HG03342 (cell line): ENCODE results near the gene SH3BGRL.

Source experiments
- ATAC-seq: cut with Tn5 transposase; IDR thresholded peaks from one replicate; pipeline ENCODE4 v1.9.1; 2021; ENCODE audit warnings: mild to moderate bottlenecking, moderate library complexity; ENCODE audit not compliant: unreplicated experiment

SH3BGRL gene

DNA sequence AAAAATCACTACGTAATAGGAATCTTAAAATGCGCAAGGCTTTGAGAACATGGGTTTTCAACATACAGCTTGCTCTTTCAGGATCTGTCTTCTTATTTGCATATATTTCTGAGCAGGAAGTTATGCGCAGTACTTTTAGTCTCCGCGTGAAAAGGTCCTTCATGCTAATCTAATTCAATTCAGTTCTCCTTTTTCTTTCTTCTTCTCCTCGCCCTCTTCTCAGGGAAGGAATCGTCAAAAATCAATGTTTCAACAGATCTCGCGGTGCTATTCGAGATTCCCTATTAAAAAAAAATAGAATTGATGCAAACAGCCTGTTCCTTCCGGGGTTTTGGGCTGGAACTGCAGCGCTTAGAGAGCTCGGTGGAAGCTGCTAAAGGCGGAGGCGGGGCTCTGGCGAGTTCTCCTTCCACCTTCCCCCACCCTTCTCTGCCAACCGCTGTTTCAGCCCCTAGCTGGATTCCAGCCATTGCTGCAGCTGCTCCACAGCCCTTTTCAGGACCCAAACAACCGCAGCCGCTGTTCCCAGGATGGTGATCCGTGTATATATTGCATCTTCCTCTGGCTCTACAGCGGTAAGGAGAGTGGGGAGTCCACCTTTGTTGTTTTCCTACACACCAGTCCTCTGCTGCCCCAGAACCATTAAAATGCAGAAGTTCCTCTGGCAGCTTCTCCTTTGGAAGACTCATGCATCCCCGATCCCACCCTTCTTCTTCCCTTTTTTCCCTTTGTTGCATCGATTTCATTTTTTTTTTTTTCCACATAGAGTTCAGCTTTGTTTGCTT, at the start of gene SH3BGRL, which contains the start of gene HMGN5:
Gene SH3BGRL, plus strand, starts transcription at position 432 of the 785 bp plus-strand sequence. Its CDS starts 99 bp downstream, at position 531.
Gene HMGN5, minus strand, starts transcription at position 243 of the 785 bp plus-strand sequence. CDS start 80,364 bp downstream, outside the sequence.
- ATAC-seq, result peak; percentile 91

DNA sequence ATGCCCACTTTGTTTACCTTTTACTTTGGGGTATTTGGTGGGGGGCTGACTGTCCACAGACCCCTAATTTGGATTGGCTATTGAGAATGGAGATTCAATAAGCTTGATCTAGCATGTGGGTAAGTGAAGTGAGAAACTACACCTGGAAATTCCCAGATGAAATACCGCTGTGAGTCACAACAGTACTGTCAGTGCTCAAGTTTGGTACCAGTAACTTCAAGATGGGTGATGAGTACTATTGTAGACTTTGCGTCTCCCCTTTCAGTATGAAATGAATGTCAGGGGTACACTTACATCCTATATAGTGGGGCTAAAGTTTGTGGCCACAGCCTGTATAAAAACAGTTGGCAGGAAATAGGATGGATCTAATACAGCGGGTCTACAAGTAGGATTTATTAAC, 33.5 kb upstream of the SH3BGRL start:
- peak; percentile 59 for ATAC-seq

DNA sequence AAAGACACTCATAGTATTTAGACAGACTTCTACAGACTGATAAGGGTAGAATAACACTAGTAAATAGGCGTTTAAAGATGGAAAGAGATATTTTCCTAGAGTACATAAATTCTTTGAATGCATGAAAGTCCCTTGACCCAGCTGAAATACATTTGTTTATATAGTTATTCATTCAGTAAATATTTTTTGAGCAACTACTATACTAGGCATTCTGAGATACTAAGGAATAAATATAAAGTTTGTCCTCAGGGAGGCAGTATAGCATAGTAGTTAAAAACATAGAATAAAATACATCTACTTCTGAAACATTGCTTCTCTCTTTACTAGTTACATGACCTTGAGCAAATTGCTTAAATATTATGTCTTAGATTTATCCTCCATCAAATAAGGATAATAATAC, 27.6 kb upstream of the SH3BGRL start:
- peak; percentile 84 for ATAC-seq

DNA sequence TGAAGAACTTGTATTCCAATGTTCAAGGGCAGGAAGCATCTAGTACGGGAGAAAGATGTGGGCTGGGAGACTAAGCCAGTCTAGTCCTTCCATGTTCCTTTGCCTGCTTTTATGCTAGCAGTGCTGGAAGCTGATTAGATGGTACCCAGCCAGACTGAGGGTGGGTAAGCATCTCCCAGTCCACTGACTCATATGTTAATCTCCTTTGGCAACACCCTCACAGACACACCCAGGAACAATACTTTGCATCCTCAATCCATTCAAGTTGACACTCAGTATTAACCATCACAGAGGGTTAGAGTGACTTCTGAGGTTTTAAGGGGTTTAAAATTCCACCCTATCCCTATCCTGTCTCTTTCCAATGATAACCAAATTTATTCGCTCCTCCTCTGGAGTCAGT, 6.6 kb upstream of the SH3BGRL start:
- peak; percentile 10 for ATAC-seq

DNA sequence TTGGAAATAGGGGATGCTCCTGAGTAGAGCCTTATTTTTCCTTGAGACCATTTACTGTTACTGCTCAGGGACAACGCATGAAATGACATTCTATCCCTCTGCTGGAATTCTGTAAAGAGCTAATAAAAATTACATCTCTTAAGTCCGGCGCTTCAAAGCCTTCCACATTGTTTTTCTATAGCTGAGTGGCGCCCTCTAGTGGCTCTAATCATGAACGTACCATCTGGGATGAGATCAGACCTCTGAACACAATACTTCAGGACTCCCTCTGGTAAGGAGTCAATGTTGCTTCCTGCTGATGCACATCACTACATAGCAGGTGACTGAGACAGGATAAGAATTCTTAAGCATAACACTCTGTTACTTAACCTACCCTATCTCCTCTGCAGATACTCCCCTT, 6.2 kb upstream of the SH3BGRL start:
- ATAC-seq, result peak; percentile 99

DNA sequence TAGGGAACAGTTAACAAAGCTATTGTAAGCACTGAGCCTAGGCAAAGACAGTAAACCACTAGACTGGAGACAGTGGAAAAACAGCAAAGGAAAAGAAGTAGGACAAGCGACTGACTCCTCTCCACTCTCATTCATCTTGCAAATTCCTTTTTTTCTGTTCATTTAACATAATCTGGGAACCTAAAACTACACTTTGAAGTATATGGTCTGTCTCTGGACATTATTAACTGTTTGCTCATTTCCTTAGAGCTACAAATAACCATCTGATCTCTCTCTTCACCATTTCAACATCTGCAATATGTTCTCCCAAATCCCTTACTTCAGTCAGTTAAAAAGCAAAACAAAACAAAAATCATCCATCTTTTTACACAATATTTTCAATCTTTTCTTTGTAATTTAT, 831 bp upstream of the SH3BGRL start:
- ATAC-seq, result no peak

DNA sequence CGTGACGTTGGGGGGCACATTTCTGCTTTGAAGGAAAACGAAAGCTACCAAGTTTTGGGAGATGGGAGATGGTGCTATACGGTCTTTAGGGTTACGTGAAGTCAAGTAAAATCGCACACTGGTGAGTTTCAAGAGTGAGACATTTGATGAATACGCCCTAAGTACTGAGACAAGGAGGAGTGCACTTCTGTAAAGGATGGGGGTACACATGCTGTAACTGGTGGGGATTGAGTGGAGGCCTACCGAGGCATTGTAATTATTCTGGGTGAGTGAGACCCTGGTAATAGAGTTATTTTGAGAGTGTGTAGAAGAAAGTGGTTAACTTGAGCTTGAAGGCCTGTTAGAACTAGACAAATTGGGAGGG, 536 bp downstream of the SH3BGRL start:
- ATAC-seq, result no peak

DNA sequence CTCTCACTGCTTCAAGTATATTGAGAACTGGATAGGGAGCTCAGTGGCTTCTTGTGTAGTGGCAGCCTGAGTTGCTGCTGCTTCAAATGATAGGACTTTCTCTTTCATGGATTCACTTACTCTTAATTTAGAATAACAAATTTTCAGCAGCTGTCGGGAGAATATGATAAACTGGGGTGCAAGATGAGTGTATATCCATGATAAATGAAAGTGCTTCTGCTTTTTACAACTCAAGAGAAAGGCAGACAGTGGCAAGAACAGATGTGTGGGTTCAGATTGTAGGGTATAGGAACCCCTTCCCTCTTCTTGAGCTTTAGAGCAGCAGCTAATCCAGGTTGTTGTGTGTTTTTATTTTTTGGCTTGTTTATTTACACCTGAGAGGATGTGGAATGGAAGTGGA, 1.0 kb downstream of the SH3BGRL start:
- ATAC-seq, result no peak

DNA sequence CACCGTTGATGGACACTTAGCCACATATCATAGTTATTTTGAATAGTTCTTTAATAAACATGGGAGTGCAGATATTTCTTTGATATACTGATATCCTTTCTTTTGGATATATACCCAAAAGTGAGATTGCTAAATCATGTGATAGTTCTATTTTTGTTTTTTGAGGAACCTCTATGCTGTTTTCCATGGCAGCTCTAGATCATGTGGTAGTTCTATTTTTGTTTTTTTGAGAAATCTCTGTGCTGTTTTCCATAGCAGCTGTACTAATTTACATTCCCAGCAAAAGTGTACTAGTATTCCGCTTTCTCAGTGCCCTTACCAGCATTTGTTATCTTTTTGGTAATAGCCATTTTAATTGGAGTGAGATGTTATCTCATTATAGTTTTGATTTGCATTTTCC, 3.6 kb downstream of the SH3BGRL start:
- ATAC-seq, result no peak

DNA sequence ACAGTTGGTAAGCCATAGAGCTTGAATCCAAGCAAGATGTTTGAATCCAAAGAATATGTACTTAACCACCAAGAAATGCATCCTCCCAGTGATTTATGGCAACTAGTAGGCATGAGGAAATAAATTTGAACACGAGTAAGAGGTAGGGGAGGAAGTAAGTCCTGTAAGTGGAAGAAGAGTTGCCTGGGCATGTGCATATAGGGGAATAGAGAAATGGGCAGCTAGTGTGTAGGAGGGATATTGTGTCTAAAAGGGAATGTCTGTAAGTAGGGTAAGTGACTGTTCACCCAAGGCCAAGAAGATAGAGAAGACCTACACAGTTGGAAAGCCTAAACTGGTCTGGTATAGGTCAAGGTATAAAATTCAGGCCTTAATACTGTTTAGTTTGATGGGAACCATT, 4.6 kb downstream of the SH3BGRL start:
- ATAC-seq, result no peak

DNA sequence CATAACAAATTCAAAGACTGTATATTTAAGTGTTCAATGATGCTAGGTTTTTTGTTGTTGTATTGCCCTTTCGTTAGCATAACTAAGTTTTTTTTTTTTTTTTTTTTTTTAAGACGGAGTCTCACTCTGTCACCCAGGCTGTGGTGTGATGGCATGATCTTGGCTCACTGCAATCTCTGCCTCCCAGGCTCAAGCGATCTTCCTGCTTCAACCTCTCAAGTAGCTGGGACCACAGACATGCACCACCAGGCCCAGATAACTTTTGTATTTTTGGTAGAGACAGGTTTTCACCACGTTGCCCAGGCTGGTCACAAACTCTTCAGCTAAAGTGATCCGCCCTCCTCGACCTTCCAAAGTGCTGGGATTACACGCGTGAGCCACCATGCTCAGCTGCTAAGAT, 7.0 kb downstream of the SH3BGRL start:
- no peak for ATAC-seq

DNA sequence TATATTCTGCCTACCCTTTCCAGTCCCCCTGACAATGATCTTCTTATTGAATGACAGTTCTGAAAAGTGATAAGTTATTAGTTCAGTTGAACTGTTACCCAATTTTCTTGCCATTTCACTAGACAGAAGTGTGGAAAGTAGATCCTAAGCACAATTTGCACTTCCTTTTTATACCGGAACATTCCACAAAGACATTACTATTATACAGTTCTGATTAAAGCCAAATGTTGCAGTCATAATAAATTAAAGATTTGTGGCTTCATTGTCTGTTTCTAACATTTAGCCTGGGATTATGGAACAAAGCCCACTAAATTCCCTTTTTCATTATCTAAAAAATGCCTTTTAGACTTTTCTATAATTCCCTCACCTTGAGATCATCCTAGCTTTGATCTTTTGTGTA, 13.8 kb downstream of the SH3BGRL start:
- ATAC-seq, result no peak

DNA sequence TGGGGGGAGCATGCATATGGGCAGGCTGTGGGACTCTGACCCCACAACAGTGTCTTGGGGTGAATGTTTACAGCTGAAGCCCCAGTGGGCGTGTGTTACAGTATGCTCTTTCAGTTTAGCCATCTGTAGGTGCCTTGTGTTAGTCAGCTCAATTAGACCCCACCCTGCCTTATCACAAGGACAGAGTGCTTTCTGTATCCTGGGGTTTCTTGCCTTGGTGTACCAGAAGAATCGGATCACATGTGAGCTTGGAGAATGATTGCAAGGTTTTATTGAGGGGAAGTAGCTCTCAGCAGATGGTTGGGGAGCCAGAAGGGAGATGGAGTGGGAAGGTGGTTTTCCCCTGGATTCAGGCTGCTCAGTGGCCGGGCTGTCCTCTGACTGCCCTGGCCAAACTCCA, 27.3 kb downstream of the SH3BGRL start:
- ATAC-seq, result no peak

DNA sequence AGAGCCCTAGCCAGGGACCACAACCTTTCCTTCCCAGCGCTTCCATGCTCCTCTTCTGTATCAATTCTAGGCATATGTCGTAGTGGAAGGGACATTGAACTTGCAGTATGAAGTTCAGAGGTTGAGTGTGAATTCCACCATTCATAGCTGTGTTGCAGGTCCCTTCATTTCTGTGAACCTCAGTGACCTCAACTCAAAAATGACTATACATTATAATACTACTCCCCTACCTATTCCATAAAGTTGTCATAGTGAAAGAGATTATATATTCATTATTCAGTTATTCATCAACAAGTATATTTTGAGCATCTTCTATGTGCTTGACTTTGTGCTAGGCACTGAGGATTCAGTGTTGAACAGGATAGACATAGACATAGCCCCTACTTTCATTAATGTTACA, 28.0 kb downstream of the SH3BGRL start:
- ATAC-seq, result no peak

DNA sequence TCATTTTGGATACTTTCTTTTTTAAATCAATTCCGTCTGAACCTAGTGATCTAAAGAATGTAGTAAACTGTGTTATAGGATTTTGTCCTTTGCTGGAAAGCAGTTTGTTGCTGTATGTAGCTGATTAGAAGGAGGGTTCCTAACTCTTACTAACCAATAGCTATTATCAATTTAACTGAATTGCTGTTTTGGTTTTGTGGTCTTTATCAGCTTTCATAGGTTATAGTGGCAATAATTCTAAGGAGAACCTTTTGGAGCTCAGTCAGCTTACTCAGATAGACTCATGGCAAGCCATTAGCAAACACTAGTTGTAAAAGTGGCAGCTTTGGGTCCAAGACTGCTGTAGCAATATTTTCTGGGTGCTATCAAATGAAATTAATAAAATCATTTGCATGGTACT, 29.6 kb downstream of the SH3BGRL start:
- ATAC-seq, result no peak

DNA sequence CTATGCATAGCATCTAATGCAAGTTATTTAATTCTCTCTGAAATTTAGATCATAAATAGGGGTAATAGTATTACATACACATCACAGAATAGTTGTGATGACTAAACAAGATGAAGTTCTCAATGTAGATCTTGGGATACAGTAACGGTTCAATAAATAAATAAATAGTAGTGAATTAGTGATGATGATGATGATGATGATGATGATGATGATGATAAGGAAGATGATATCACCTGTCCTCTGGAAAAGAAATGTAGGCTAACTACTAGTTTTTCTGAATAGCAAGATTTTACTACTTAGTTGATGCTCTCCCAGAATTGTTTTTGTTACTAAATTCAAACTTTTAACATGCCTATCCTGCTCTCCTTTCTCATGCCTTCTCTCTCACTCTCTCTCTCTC, 30.3 kb downstream of the SH3BGRL start:
- ATAC-seq, result no peak

DNA sequence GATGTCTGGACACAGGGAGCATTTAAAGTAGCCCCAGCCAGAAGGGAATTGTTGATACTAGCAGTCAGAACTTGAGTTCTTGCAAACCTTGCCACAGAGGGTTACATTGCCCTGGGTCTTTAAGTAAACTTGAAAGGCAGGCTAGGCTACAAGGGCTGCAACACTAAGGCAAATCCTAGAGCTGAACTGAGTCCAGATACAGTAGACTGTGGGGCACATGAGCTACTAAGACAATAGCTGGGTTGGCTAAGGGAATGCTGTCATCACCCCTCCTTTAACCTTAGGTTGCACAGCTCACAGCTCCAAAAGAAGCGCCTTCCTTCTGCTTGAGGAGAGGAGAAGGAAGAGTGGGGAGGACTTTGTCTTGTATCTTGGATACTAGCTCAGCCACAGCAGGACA, 35.6 kb downstream of the SH3BGRL start:
- no peak for ATAC-seq

DNA sequence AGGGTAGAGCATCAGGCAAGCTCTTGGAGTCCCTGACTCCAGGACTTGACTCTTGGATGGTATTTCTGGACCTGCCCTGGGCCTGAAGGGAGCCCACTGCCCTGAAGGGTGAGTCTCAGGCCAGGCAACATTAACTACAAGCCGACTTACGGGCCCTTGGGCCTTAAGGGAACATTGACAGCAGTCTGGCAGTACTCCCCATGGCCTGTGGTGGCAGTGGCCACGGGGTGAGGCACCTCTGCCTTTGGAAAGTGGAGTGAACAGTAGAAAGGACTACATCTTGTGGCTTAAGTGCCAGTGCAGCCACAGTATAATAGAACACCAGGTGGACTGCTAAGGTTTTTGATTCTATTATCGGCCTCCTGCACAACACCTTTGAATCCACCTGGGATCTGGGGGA, 36.3 kb downstream of the SH3BGRL start:
- ATAC-seq, result no peak

DNA sequence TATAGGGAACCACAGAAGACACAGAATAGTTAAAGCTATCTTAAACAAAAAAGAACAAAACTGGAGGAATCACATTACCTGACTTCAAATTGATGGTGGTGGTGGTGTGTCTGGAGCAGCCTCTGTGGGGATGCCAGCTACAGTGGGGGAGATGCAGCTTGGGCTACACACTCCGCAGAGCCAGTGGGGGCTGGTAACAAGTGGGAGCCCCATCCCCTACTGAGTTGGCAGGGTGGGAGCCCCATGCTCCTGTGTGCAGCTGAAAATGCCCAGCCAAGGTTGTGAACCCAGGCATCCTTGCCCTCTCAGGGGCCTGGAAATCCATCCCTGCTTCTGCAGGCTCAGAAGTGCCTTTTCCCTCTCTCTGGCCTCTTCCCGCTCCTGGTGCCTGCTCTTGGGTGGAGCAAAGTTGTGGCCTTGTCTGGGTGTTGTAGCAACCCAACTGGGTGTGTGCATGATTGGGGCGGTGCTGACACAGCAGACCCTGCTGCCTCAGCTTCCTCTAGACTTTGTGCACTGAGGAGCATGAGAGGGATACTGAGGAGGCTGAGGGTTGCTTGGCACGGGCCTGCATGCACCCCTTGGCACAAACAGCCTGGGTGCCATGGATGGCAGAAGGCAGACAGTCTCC, 38.9 kb downstream of the SH3BGRL start:
- no peak for ATAC-seq

DNA sequence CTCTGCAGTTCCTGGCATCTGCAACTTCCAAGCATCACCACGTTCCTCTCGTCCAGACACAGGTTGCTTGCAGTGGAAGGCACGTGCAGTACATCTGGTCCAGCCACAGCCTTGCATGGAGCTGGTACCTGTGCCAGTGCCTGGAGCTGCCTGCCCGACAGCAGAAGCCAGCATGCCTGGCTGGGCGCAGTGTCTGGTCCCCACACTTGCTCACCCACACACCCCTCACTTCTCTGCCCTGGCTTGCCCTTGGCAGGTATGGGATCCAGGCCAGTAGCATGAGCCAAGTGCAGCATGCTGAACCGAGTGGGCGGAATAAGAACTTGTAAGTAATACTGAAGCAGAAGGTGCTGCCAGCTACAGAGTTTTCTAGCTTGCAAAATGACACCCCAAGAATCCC, 39.9 kb downstream of the SH3BGRL start:
- ATAC-seq, result no peak

DNA sequence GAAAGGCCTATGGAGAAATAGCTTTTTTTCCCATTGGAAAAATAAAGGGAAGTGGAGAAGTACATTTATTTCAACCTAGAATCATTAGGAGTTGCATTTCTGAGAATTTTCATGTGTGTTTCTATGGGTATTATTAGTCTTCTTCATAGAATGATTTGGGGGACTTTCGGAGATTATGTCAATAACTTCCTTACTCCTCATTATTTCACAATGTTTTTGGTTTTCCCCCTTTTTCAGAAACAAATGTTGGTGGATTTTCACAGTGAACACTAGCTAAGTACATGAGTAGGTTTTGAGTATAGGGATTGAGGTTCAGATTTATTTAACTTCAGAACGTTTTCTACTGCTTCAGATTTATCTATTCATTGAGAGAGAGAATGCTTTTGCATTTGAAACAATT, 54.0 kb downstream of the SH3BGRL start:
- no peak for ATAC-seq

DNA sequence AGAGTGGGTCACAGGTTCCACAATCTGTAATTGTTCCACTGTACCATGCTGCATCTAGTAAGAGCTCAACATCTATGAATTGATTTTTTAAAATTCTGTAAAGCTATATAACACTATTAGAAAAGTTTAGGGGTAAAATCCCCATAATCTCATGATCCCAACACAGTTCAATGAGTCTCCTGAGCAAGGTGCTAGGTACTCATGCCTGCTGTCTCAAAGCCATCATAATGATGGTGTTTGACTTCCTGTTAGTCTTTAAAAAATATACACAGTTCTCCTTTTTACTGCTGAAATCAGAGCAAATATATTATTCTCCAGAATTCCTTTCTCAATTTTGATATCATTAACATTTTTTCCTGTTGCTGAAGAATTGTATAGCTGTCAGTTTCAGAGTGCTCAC, 55.9 kb downstream of the SH3BGRL start:
- ATAC-seq, result no peak
